Measurements from ENCODE around the gene C17orf107. TPM values are rescaled to one million over a fixed set of nuclear protein-coding genes. Genes with fewer than 3 reads are reported as not detected.

Gene C17orf107
- polyA plus RNA-seq, 1 donor (not counting 4 experiments of a cell fraction or from before 2014, with no cell fraction given), result 0.33 TPM

- FAIRE-seq (no peak), DNase-seq (ENCODE audit: low read depth, low spot score) (no peak)
- H3K4me2 ChIP-seq (ENCODE audit: control insufficient read depth, extremely low read depth, insufficient read depth, low read depth, low read length), result no peak overlapping the region
- TF ChIP-seq CTCF (optimal IDR thresholded peaks at IDR 0.05 in 1 of 3, IDR thresholded peaks at IDR 0.05 in 1 of 3, conservative IDR thresholded peaks at IDR 0.05 in 1 of 3; ENCODE audit: extremely low read depth in 1 of 3, insufficient read depth in 2 of 3, low read length in 3 of 3), result no peak
- TF ChIP-seq EZH2 (IDR thresholded peaks at IDR 0.05; ENCODE audit: low read length), result no peak
- H3K9me3 ChIP-seq (ENCODE audit: control insufficient read depth, low read depth, low read length), result no peaks in the 10 kb centered on the region
- H3K9me1 ChIP-seq (ENCODE audit: control insufficient read depth, extremely low read depth, insufficient read depth, low read length), result no peaks in the 10 kb centered on the region
- no peaks in the 10 kb centered on the region for H3K27me3 ChIP-seq (ENCODE audit: control insufficient read depth, extremely low read depth, insufficient read depth, low read length)
- no peak overlapping the region for H3K9ac ChIP-seq (ENCODE audit: control insufficient read depth, extremely low read depth, insufficient read depth, low read length)
- dilution Hi-C loops (cut with MboI; ENCODE audit: extremely low pct_ligation_motif_present, low sequenced_read_pairs), result no loop called here
- H3K4me3 ChIP-seq (ENCODE audit: control insufficient read depth in 2 of 3, extremely low read depth in 1 of 3, insufficient read depth in 2 of 3, low read depth in 1 of 3, low read length in 3 of 3), result no peak overlapping the region
- peak overlapping the region; percentile 36 for H3K27ac ChIP-seq (ENCODE audit: control insufficient read depth, insufficient read depth, low read length)
- H4K20me1 ChIP-seq (ENCODE audit: control insufficient read depth, extremely low read depth, insufficient read depth, low read length), result no peaks in the 10 kb centered on the region
- H2AFZ ChIP-seq (ENCODE audit: control insufficient read depth, low read length), result no peak overlapping the region
- H3K4me1 ChIP-seq (ENCODE audit: control insufficient read depth, extremely low read depth, insufficient read depth, low read length), result peaks cover 13% of the 10 kb centered on the region
- peaks cover 50 to 57% of the 10 kb centered on the region in 2 experiments for H3K36me3 ChIP-seq (ENCODE audit: control insufficient read depth in 2 of 2, extremely low read depth in 1 of 2, insufficient read depth in 2 of 2, low read length in 2 of 2)
- H3K79me2 ChIP-seq (ENCODE audit: control insufficient read depth, insufficient read depth, low read length), result peaks cover 45% of the 10 kb centered on the region
These were observed 18.5 kb upstream of the C17orf107 start for GRCh38 chr17:4880857-4881256.

- Histone ChIP-seq H3K27me3 (ENCODE audit: control insufficient read depth, extremely low read depth, insufficient read depth, low read length) (no peaks in the 10 kb centered on the region), H4K20me1 (ENCODE audit: control insufficient read depth, extremely low read depth, insufficient read depth, low read length) (no peaks in the 10 kb centered on the region), H3K4me2 (ENCODE audit: control insufficient read depth, extremely low read depth, insufficient read depth, low read depth, low read length) (peak overlapping the region; percentile 41), H3K9me1 (ENCODE audit: control insufficient read depth, extremely low read depth, insufficient read depth, low read length) (no peaks in the 10 kb centered on the region), H3K27ac (ENCODE audit: control insufficient read depth, insufficient read depth, low read length) (peak overlapping the region; percentile 36), H3K4me3 (ENCODE audit: control insufficient read depth in 2 of 3, extremely low read depth in 1 of 3, insufficient read depth in 2 of 3, low read depth in 1 of 3, low read length in 3 of 3) (no peak overlapping the region), H2AFZ (ENCODE audit: control insufficient read depth, low read length) (no peak overlapping the region), H3K79me2 (ENCODE audit: control insufficient read depth, insufficient read depth, low read length) (peaks cover 39% of the 10 kb centered on the region), H3K9me3 (ENCODE audit: control insufficient read depth, low read depth, low read length) (no peaks in the 10 kb centered on the region), H3K4me1 (ENCODE audit: control insufficient read depth, extremely low read depth, insufficient read depth, low read length) (peaks cover 13% of the 10 kb centered on the region), H3K36me3 (ENCODE audit: control insufficient read depth in 2 of 2, extremely low read depth in 1 of 2, insufficient read depth in 2 of 2, low read length in 2 of 2) (peaks cover 57 to 61% of the 10 kb centered on the region in 2 experiments), H3K9ac (ENCODE audit: control insufficient read depth, extremely low read depth, insufficient read depth, low read length) (no peak overlapping the region)
- DNase-seq (ENCODE audit: low read depth, low spot score) (no peak), FAIRE-seq (peak; percentile 92)
- TF ChIP-seq CTCF (optimal IDR thresholded peaks at IDR 0.05 in 1 of 3, IDR thresholded peaks at IDR 0.05 in 1 of 3, conservative IDR thresholded peaks at IDR 0.05 in 1 of 3; ENCODE audit: extremely low read depth in 1 of 3, insufficient read depth in 2 of 3, low read length in 3 of 3), result peak; percentile 90 to 97 (median 93)
- no peak for TF ChIP-seq EZH2 (IDR thresholded peaks at IDR 0.05; ENCODE audit: low read length)
- dilution Hi-C loops (cut with MboI; ENCODE audit: extremely low pct_ligation_motif_present, low sequenced_read_pairs), result no loop called here
These were observed 17.4 kb upstream of the C17orf107 start for GRCh38 chr17:4881761-4882555.

Measured in keratinocyte (primary cell).